KOPT-K1 (cell line): ENCODE measurements around the gene CREB1.
"Not testable (repeated sequence)": the region's sequence is repeated elsewhere in the genome, so short reads cannot be mapped to it uniquely, and the experiment has no call there.

Source experiments
- H3K27ac ChIP-seq: fragments of 200-600 bp; sonication (generic); 2 replicates; pipeline ENCODE4 v1.5.1; 2016; ENCODE audit warnings: antibody characterized with exemption, mild to moderate bottlenecking, low read depth, low read length; ENCODE audit not compliant: poor library complexity, severe bottlenecking
- H3K36me3 ChIP-seq: fragments of 200-600 bp; sonication (generic); 2 replicates; pipeline ENCODE4 v1.5.1; 2017; ENCODE audit warnings: antibody characterized with exemption, mild to moderate bottlenecking, low read length, moderate library complexity; ENCODE audit not compliant: insufficient read depth
- H3K9me3 ChIP-seq: fragments of 200-600 bp; sonication (generic); 2 replicates; pipeline ENCODE4 v1.5.1; 2017; ENCODE audit warnings: antibody characterized with exemption, low read length, mild to moderate bottlenecking; ENCODE audit not compliant: insufficient read depth, poor library complexity, severe bottlenecking

CREB1 gene

GRCh38 chr2:207529330-207530159 is at the start of gene CREB1:
Gene CREB1 (plus strand): TSS chr2:207529962. CDS start chr2:207555636, 25,674 bp downstream.
- H3K27ac ChIP-seq = peak within 1 kb of the TSS; percentile 96
- H3K9me3 ChIP-seq = no peaks in the 10 kb centered on the region
- H3K36me3 ChIP-seq = no peaks in the 10 kb centered on the region

GRCh38 chr2:207480521-207481040 is 49.2 kb upstream of the CREB1 start:
- Histone ChIP-seq H3K36me3 (no peaks in the 10 kb centered on the region), H3K9me3 (no peaks in the 10 kb centered on the region), H3K27ac (no peak overlapping the region)

GRCh38 chr2:207481924-207482323 is 47.8 kb upstream of the CREB1 start:
- H3K27ac ChIP-seq = no peak overlapping the region
- no peaks in the 10 kb centered on the region for H3K9me3 ChIP-seq
- no peaks in the 10 kb centered on the region for H3K36me3 ChIP-seq

GRCh38 chr2:207482630-207483029 is 47.1 kb upstream of the CREB1 start:
- no peaks in the 10 kb centered on the region for H3K9me3 ChIP-seq
- no peak overlapping the region for H3K27ac ChIP-seq
- H3K36me3 ChIP-seq = no peaks in the 10 kb centered on the region

GRCh38 chr2:207483066-207483465 is 46.7 kb upstream of the CREB1 start:
- Histone ChIP-seq H3K9me3 (no peaks in the 10 kb centered on the region), H3K27ac (no peak overlapping the region), H3K36me3 (no peaks in the 10 kb centered on the region)

GRCh38 chr2:207483477-207483876 is 46.3 kb upstream of the CREB1 start:
- no peaks in the 10 kb centered on the region for H3K9me3 ChIP-seq
- no peak overlapping the region for H3K27ac ChIP-seq
- no peaks in the 10 kb centered on the region for H3K36me3 ChIP-seq

GRCh38 chr2:207484444-207485391 is 45.0 kb upstream of the CREB1 start:
- no peak overlapping the region for H3K27ac ChIP-seq
- no peaks in the 10 kb centered on the region for H3K9me3 ChIP-seq
- no peaks in the 10 kb centered on the region for H3K36me3 ChIP-seq

- no peak overlapping the region for H3K27ac ChIP-seq
- no peaks in the 10 kb centered on the region for H3K9me3 ChIP-seq
- no peaks in the 10 kb centered on the region for H3K36me3 ChIP-seq
Observed at GRCh38 chr2:207487650-207488311, 42.0 kb upstream of the CREB1 start.

GRCh38 chr2:207489251-207489650 is 40.5 kb upstream of the CREB1 start:
- H3K36me3 ChIP-seq = no peaks in the 10 kb centered on the region
- H3K9me3 ChIP-seq = no peaks in the 10 kb centered on the region
- no peak overlapping the region for H3K27ac ChIP-seq

GRCh38 chr2:207490441-207490840 is 39.3 kb upstream of the CREB1 start:
- Histone ChIP-seq H3K36me3 (no peaks in the 10 kb centered on the region), H3K9me3 (no peaks in the 10 kb centered on the region), H3K27ac (no peak overlapping the region)

- Histone ChIP-seq H3K36me3 (no peaks in the 10 kb centered on the region), H3K27ac (no peak overlapping the region), H3K9me3 (no peaks in the 10 kb centered on the region)
Observed at GRCh38 chr2:207491086-207491485, 38.7 kb upstream of the CREB1 start.

GRCh38 chr2:207491956-207492355 is 37.8 kb upstream of the CREB1 start:
- Histone ChIP-seq H3K9me3 (no peaks in the 10 kb centered on the region), H3K27ac (no peak overlapping the region), H3K36me3 (no peaks in the 10 kb centered on the region)

- no peak overlapping the region for H3K27ac ChIP-seq
Observed at GRCh38 chr2:207492461-207492860, 37.3 kb upstream of the CREB1 start.

GRCh38 chr2:207494137-207494536 is 35.6 kb upstream of the CREB1 start:
- no peaks in the 10 kb centered on the region for H3K36me3 ChIP-seq
- no peaks in the 10 kb centered on the region for H3K9me3 ChIP-seq
- no peak overlapping the region for H3K27ac ChIP-seq

More at GRCh38 chr2:207492461-207492860, 37.3 kb upstream of the CREB1 start:
- Histone ChIP-seq H3K9me3 (no peaks in the 10 kb centered on the region), H3K36me3 (no peaks in the 10 kb centered on the region)

- H3K27ac ChIP-seq, H3K9me3 ChIP-seq, H3K36me3 ChIP-seq: not testable (repeated sequence)
Observed at GRCh38 chr2:207496936-207497335, 32.8 kb upstream of the CREB1 start.
